SK-N-MC (cell line): ENCODE results near the gene NGEF.

ENCODE experiments used
- DNase-seq: peaks from one replicate; pipeline ENCODE4 v3.0.0-alpha.2; 2011; ENCODE audit warnings: low read depth, low spot score
- H3K27ac ChIP-seq: fragments of 200-600 bp; sonication (generic); 2 replicates; pipeline ENCODE4 v1.5.1; 2016; ENCODE audit warnings: mixed run types
- H3K36me3 ChIP-seq: fragments of 200-600 bp; sonication (generic); 2 replicates; pipeline ENCODE4 v1.6.1; 2017; ENCODE audit warnings: antibody characterized with exemption, low read length, mixed read lengths; ENCODE audit not compliant: insufficient read depth
- H3K4me3 ChIP-seq: fragments of 200-600 bp; sonication (generic); 2 replicates; pipeline ENCODE4 v1.5.1; 2016
- H3K9ac ChIP-seq: fragments of 200-600 bp; sonication (generic); 2 replicates; pipeline ENCODE4 v1.8.0; 2017; ENCODE audit warnings: mixed run types, mixed read lengths; ENCODE audit not compliant: insufficient read length
- H3K9me3 ChIP-seq: fragments of 200-600 bp; sonication (generic); 2 replicates; pipeline ENCODE4 v1.6.1; 2017; ENCODE audit warnings: low read depth, mild to moderate bottlenecking, antibody characterized with exemption, low read length, moderate library complexity, mixed read lengths
- EZH2 ChIP-seq: fragments of 200-600 bp; sonication (generic); IDR thresholded peaks from one replicate; pipeline ENCODE4 v1.6.1; 2017; ENCODE audit warnings: antibody characterized with exemption
- FOXP2 ChIP-seq: optimal IDR thresholded peaks from 2 replicates; pipeline ENCODE3; 2011; ENCODE audit warnings: mild to moderate bottlenecking, moderate library complexity; ENCODE audit not compliant: insufficient read depth; ENCODE audit errors: extremely low read length, control extremely low read depth
- POLR2AphosphoS5 ChIP-seq: IDR thresholded peaks from 2 replicates; pipeline ENCODE4 v1.6.1; 2012; ENCODE audit warnings: mild to moderate bottlenecking, low read depth, low read length, borderline replicate concordance

Gene NGEF

DNA sequence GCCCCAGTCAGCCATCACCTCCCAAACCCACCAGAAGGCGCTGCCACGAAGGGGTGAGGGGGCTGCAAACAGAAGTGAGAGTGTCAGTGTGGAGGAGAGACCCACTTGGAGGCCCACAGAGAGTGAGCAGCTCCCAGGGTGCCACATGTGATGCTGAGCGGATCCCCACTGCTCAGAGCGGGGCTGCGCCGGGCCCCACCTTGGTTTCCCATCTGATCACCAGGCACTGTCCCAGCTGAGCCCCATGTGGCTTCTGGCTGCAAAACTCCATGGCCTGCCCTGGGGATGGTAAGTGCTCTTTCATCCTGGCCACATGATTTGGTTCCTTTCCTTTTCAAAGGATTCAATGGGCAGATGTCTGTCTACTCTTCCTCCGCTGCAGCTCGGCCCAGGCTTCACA lies 119.2 kb downstream of the NGEF start:
- Histone ChIP-seq H3K27ac (no peak overlapping the region), H3K36me3 (no peaks in the 10 kb centered on the region; the same call in 1 of the 2 replicates), H3K4me3 (no peak overlapping the region), H3K9me3 (no peaks in the 10 kb centered on the region), H3K9ac (no peak overlapping the region)
- TF ChIP-seq POLR2AphosphoS5 (no peak), EZH2 (no peak), FOXP2 (no peak)
- DNase-seq: no peak

DNA sequence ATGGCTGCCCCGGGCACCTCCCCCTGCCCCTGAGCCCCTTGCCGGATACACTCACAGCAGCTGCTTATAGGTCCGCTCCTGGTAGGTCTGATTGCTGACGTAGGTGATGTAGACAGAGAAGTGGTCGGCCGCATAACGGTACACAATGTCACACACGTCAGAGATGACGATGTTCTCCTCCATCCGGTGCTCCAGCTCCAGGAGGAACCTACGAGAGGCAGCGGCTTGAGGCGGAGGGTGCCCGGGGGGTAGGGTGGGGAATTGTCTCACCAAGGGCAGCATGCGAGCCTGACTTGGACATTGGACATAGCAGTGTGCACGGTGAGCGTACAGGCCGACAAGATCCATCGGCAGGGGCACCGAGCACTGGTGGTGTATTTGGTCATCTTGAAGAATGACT lies 120.2 kb downstream of the NGEF start:
- H3K27ac ChIP-seq: no peak overlapping the region
- no peak for TF ChIP-seq POLR2AphosphoS5
- TF ChIP-seq EZH2: no peak
- no peak for TF ChIP-seq FOXP2
- no peak for DNase-seq
- H3K9ac ChIP-seq: no peak overlapping the region
- H3K36me3 ChIP-seq: no peaks in the 10 kb centered on the region; the same call in 1 of the 2 replicates
- H3K9me3 ChIP-seq: no peaks in the 10 kb centered on the region
- no peak overlapping the region for H3K4me3 ChIP-seq

DNA sequence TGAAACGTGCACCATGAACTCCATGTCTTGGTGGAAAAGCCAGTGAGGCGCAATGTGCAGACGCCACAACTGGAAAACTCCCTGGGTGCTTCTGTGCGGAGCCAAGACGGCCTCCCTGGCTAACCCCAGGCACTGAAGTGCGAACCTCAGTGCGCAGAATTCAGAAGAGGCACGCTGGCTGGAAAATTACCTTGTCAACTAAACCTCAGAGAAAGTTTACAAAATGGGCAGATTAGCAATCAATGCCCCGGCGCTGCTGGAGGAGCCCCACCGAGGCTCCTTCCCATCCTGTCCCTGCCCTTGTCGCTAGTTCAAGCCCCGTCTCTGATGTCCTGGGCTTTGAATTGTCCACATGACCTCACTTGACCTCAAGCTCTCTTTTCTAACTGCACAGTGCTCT lies 120.8 kb downstream of the NGEF start:
- Histone ChIP-seq H3K9ac (no peak overlapping the region), H3K27ac (no peak overlapping the region), H3K9me3 (no peaks in the 10 kb centered on the region), H3K36me3 (no peaks in the 10 kb centered on the region; the same call in 1 of the 2 replicates), H3K4me3 (no peak overlapping the region)
- no peak for TF ChIP-seq FOXP2
- TF ChIP-seq EZH2: no peak
- TF ChIP-seq POLR2AphosphoS5: no peak
- no peak for DNase-seq

DNA sequence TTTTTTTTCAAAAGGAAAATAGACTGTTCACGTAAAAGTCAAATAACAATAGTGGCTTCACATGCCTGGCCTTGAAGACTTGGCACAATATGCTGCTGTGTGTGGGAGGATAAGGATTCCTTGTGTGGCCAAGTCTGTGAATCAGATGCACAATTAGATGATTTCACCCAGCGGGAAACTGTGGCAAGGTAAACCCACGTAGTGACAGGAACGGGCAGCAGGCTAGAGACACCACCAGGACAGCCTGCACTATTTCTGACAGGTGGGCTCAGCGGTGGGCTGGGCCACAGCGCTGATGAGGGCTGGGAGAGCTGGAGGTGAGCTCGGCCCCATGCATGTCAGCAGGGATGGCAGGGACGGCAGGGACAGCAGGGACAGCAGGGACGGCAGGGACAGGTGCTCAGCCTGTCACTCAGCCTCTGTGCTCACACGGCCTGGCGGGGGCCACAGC lies 121.4 kb downstream of the NGEF start:
- no peaks in the 10 kb centered on the region for H3K9me3 ChIP-seq
- no peak overlapping the region for H3K4me3 ChIP-seq
- no peak overlapping the region for H3K27ac ChIP-seq
- TF ChIP-seq EZH2 (no peak), FOXP2 (no peak), POLR2AphosphoS5 (no peak)
- H3K9ac ChIP-seq: no peak overlapping the region
- H3K36me3 ChIP-seq: no peaks in the 10 kb centered on the region; the same call in 1 of the 2 replicates
- no peak for DNase-seq

DNA sequence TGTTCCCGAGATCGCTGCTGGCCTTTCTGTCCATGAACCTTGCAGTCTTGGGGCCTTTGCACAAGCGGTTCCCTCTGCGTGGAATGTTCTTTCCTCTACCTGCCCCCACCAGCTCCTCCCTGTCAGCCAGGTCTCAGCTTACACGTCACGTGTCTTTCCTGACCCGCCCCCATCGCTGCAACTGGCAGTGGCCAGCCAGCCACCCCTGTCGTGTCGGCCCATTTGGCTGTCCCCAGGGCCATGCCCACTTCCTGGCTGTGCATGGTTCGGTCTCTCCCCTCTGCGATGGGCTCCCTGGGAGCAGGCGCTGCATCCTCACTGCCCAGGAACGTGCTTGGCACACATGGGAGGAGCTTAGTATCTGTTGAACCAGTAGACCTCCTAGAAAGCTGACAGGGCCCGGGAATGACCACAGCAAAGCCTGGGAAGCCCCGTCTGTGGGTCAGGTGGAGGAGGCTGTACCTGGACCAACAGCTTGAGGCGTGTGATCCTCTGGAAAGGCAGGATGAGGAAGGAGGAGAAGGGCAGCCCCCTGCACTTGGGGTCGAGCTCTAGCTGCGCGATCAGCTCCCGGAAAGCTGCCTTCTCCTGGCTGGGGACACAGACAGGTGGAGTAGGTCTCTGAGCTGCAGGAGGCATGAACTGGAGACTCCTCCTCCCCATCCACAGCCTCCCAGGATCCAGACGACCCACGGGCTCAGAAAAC lies 122.0 kb downstream of the NGEF start:
- H3K27ac ChIP-seq: no peak overlapping the region

DNA sequence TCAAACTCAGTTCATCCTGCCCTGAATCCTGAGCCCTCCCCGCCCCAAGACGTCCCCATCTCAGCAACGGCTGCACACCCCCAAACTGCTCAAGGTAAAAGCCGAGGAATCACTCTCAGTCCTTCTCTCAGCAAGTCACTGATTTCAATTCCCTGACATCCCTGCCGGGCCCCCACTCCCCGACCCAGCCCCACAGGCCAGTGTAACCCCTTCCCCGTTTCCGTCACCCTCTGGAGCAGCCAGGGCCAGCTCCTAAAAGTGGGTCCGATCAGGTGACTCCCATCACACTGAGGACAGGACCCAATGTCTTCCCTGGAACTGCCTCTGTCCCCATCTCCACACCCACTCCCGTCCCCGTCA lies 122.5 kb downstream of the NGEF start:
- Histone ChIP-seq H3K4me3 (no peak overlapping the region), H3K9ac (no peak overlapping the region), H3K36me3 (no peaks in the 10 kb centered on the region; the same call in 1 of the 2 replicates), H3K9me3 (no peaks in the 10 kb centered on the region), H3K27ac (no peak overlapping the region)
- DNase-seq: no peak
- no peak for TF ChIP-seq EZH2
- no peak for TF ChIP-seq FOXP2
- no peak for TF ChIP-seq POLR2AphosphoS5

More for the DNA sequence above, 122.0 kb downstream of the NGEF start:
- TF ChIP-seq EZH2 (no peak), POLR2AphosphoS5 (no peak), FOXP2 (no peak)
- no peak for DNase-seq
- no peaks in the 10 kb centered on the region for H3K9me3 ChIP-seq
- no peak overlapping the region for H3K4me3 ChIP-seq
- no peaks in the 10 kb centered on the region; the same call in 1 of the 2 replicates for H3K36me3 ChIP-seq
- no peak overlapping the region for H3K9ac ChIP-seq

DNA sequence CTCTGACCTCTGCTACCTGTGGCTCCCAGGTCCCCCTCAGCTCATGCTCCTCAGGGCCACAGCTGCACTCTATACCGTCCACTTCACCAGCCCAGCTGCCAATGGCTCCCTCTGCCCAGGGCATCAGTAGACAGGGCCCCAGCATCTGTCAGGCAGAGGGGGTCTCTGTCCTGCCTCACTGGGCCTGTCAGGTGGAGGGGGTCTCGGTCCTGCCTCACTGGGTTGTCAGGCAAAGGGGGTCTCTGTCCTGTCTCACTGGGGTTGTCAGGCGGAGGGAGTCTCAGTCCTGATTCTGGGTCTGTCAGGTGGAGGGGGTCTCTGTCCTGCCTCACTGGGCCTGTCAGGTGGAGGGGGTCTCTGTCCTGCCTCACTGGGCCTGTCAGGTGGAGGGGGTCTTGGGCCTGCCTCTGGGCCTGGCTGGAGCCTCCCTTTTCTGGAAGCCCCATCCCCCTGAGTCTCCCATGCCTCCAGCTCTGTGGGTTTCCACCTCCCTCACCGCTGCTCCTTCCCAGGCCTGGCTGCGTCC lies 123.1 kb downstream of the NGEF start:
- TF ChIP-seq POLR2AphosphoS5: no peak
- TF ChIP-seq FOXP2: no peak
- TF ChIP-seq EZH2: no peak

DNA sequence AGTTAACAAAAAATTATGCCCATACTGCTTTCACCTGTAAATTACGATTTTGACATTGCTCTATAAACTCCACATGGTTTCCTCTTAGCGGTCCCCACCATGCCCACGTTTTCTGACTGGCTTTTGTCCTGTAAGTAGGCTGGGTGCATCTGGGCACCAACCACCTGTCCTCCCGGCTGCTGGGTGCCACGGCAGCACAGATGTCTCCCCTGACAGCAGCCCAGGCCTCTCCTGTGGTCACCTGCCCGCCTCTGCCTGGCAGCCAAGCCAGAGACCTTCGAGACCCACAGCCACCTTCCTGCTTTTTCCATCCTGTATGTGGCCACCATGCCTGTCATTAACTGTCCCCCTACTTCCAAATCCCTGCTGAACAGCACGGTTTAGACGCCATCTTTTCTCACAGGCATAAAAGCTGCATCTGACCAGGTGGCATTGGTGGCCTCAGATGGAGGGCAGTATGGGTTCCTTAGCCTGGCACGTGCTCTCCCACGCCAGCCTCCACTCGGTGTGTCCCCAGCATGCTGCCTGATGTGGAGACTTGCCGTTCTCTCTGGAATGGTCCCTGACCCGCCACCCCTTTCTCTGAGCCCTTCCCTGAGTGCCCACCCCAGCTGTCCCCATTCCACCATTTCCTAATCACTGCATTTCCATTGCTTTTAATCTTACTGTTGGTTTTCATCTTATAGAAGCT lies 124.1 kb downstream of the NGEF start:
- Histone ChIP-seq H3K9ac (no peak overlapping the region), H3K9me3 (no peaks in the 10 kb centered on the region), H3K4me3 (no peak overlapping the region), H3K27ac (no peak overlapping the region), H3K36me3 (no peaks in the 10 kb centered on the region; the same call in 1 of the 2 replicates)
- DNase-seq: no peak
- TF ChIP-seq POLR2AphosphoS5: no peak
- no peak for TF ChIP-seq FOXP2
- no peak for TF ChIP-seq EZH2

More for the DNA sequence above, 123.1 kb downstream of the NGEF start:
- H3K36me3 ChIP-seq: no peaks in the 10 kb centered on the region; the same call in 1 of the 2 replicates
- H3K9ac ChIP-seq: no peak overlapping the region
- no peak overlapping the region for H3K4me3 ChIP-seq
- no peak for DNase-seq
- H3K27ac ChIP-seq: no peak overlapping the region
- H3K9me3 ChIP-seq: no peaks in the 10 kb centered on the region
